Endothelial cell of umbilical vein (primary cell): ENCODE data around the gene MSH6. TPM values are rescaled to one million over a fixed set of nuclear protein-coding genes. Genes with fewer than 3 reads are reported as not detected.

Source experiments
- BruUV-seq: library from RNA; stranded (reverse); fragments of 400-500 nt; replicated peaks from 2 replicates; lab custom pipeline; 2021; lab: Mats Ljungman, UMichigan
- CTCF ChIA-PET: fragments of 300-600, 350-600 bp; sonication (Branson Sonifier 250); formaldehyde crosslinking; loops from one replicate; lab custom pipeline; 2021; ENCODE audit warnings: antibody characterized with exemption, inconsistent platforms; lab: Charles Lee
- POLR2A ChIA-PET: fragments of 300-600, 350-600 bp; sonication (Branson Sonifier 250); formaldehyde crosslinking; loops from one replicate; lab custom pipeline; 2021; ENCODE audit warnings: antibody characterized with exemption, inconsistent platforms; lab: Charles Lee
- DNase-seq: peaks from one replicate; pipeline ENCODE4 v3.0.0-alpha.2; 2011; ENCODE audit warnings: low read depth, low spot score
- FAIRE-seq: peaks from 2 replicates; lab custom pipeline; 2011; peaks lifted over from hg19 to GRCh38; lab: Jason Lieb, UNC
- H2AFZ ChIP-seq: 2 replicates; pipeline ENCODE4 v1.6.0; 2012; ENCODE audit warnings: low read depth, low read length, control low read depth, inconsistent platforms
- H3K27ac ChIP-seq: 2 replicates; pipeline ENCODE4 v1.5.1; 2011; ENCODE audit warnings: low read depth, mild to moderate bottlenecking, control low read depth, low read length, moderate library complexity; ENCODE audit not compliant: insufficient read depth
- H3K27me3 ChIP-seq, 2 experiments: 2 replicates each; pipeline versions ENCODE4 v1.6.0 to v1.6.1; 2011; ENCODE audit warnings: low read length in 2 of 2, mixed read lengths in 1 of 2; ENCODE audit not compliant: control insufficient read depth in 2 of 2, insufficient read depth in 2 of 2
- H3K36me3 ChIP-seq, 2 experiments: 2 replicates in 1 of 2; 3 replicates in 1 of 2; pipeline ENCODE4 v1.5.1; 2011; ENCODE audit warnings: low read length in 2 of 2, mild to moderate bottlenecking in 1 of 2, moderate library complexity in 1 of 2; ENCODE audit not compliant: control insufficient read depth in 2 of 2, insufficient read depth in 2 of 2; ENCODE audit errors: extremely low read depth in 1 of 2
- H3K4me1 ChIP-seq: 3 replicates; pipeline ENCODE4 v1.5.1; 2011; ENCODE audit warnings: mild to moderate bottlenecking, low read length; ENCODE audit not compliant: control insufficient read depth, insufficient read depth; ENCODE audit errors: extremely low read depth
- H3K4me2 ChIP-seq: 2 replicates; pipeline ENCODE4 v1.6.1; 2011; ENCODE audit warnings: low read length, control low read depth, mixed read lengths; ENCODE audit not compliant: insufficient read depth
- H3K4me3 ChIP-seq, 3 experiments: fragments of 200-600 bp in 1 of 3; sonication (generic), shearing (Covaris generic) in 1 of 3; replicated peaks in 1 of 3; 2 replicates each; pipeline ENCODE4 v1.5.1; 2011 to 2016; ENCODE audit warnings: control low read depth in 3 of 3, low read length in 3 of 3, mild to moderate bottlenecking in 2 of 3, inconsistent platforms in 1 of 3, low read depth in 1 of 3, moderate library complexity in 1 of 3; ENCODE audit not compliant: insufficient read depth in 1 of 3
- H3K79me2 ChIP-seq: 2 replicates; pipeline ENCODE4 v1.6.0; 2012; ENCODE audit warnings: low read length, inconsistent platforms; ENCODE audit not compliant: control insufficient read depth, insufficient read depth
- H3K9ac ChIP-seq: replicated peaks from 2 replicates; pipeline ENCODE3; 2011; ENCODE audit warnings: low read length, control low read depth; ENCODE audit not compliant: insufficient read depth; ENCODE audit errors: extremely low read depth
- H3K9me1 ChIP-seq: replicated peaks from 3 replicates; pipeline ENCODE4 v1.6.0; 2011; ENCODE audit warnings: mild to moderate bottlenecking, low read length; ENCODE audit not compliant: control insufficient read depth, insufficient read depth; ENCODE audit errors: extremely low read depth
- H3K9me3 ChIP-seq: replicated peaks from 2 replicates; pipeline ENCODE4 v1.5.1; 2012; ENCODE audit warnings: low read length, inconsistent platforms; ENCODE audit not compliant: control insufficient read depth, insufficient read depth
- H4K20me1 ChIP-seq: replicated peaks from 2 replicates; pipeline ENCODE3; 2011; ENCODE audit warnings: mild to moderate bottlenecking, low read length; ENCODE audit not compliant: control insufficient read depth, insufficient read depth; ENCODE audit errors: extremely low read depth
- CTCF ChIP-seq, 2 donors: IDR thresholded peaks; 1 replicate in 1 of 2; 2 replicates in 1 of 2; pipeline ENCODE4 v1.5.1; 2011; ENCODE audit warnings: low read length in 2 of 2, mild to moderate bottlenecking in 2 of 2, moderate library complexity in 2 of 2, control low read depth in 1 of 2, inconsistent platforms in 1 of 2, low read depth in 1 of 2; ENCODE audit not compliant: insufficient read depth in 1 of 2; ENCODE audit errors: extremely low read depth in 1 of 2
- EZH2 ChIP-seq: IDR thresholded peaks from 2 replicates; pipeline ENCODE4 v1.6.1; 2012; ENCODE audit warnings: borderline replicate concordance, low read depth, mild to moderate bottlenecking, moderate library complexity, low read length, inconsistent platforms; ENCODE audit not compliant: severe bottlenecking
- FOS ChIP-seq: IDR thresholded peaks from 2 replicates; pipeline ENCODE4 v1.6.1; 2011; ENCODE audit warnings: mild to moderate bottlenecking, low read length, moderate library complexity, borderline replicate concordance; ENCODE audit not compliant: insufficient read depth
- MAX ChIP-seq: IDR thresholded peaks from 2 replicates; pipeline ENCODE4 v1.6.1; 2011; ENCODE audit not compliant: insufficient read depth, insufficient read length
- POLR2AphosphoS5 ChIP-seq: IDR thresholded peaks from 2 replicates; pipeline ENCODE4 v1.6.1; 2012; ENCODE audit warnings: low read depth, mild to moderate bottlenecking, control low read depth, low read length, moderate library complexity; ENCODE audit not compliant: insufficient read depth
- dilution Hi-C: fragments of 300-500 bp; cut with MboI; formaldehyde crosslinking; loops from one replicate; pipeline ENCODE4 v1.15.0; 2019; ENCODE audit warnings: low sequenced_read_pairs; ENCODE audit not compliant: extremely low pct_ligation_motif_present
- intact Hi-C: fragments of 100-400 bp; cut with micrococcal nuclease; formaldehyde crosslinking; loops from one replicate; pipeline ENCODE4 v1.10.0; 2022
- polyA plus RNA-seq, 4 experiments: library from polyadenylated mRNA; depleted of rRNA in 3 of 4; stranded (reverse) in 3 of 4; unstranded in 1 of 4; fragments of >200 nt; gene quantifications; 2 replicates each; pipeline versions ENCODE4 v1.2.1 to v1.2.3, GENCODE V29; 2011 to 2012; ENCODE audit warnings: missing spikeins in 1 of 4
- total RNA-seq: library from RNA; stranded (reverse); gene quantifications from 2 replicates; pipeline ENCODE4 v1.2.3, GENCODE V29; 2021

MSH6 gene
- total and polyA plus RNA-seq, 2 donors (not counting 3 experiments of a cell fraction or from before 2014, with no cell fraction given), result 11.9 to 74.0 TPM

GRCh38 chr2:47767880-47768609, 14.9 kb upstream of the MSH6 start:
- H3K36me3 ChIP-seq, result no peaks in the 10 kb centered on the region
- no peak overlapping the region for H3K4me3 ChIP-seq
- H3K9me1 ChIP-seq, result no peaks in the 10 kb centered on the region
- no peak overlapping the region for H3K27ac ChIP-seq
- H3K79me2 ChIP-seq, result no peaks in the 10 kb centered on the region
- ChIA-PET POLR2A (interaction anchor here (0.7 kb wide), 1 partner anchor 166 kb away, joined by 3 read pairs; no protein-coding TSS in a partner anchor), CTCF (interaction anchor here (0.6 to 6.9 kb wide), 61 partner anchors 9 to 445 kb away, joined by 3 to 331 read pairs (median 5); partner anchors contain the start of genes MSH2 and MSH6)
- no peaks in the 10 kb centered on the region for H4K20me1 ChIP-seq
- intact Hi-C loops (loop anchor here (1.0 to 5.0 kb wide), 6 partner anchors 114 to 433 kb away; no protein-coding TSS in a partner anchor), dilution Hi-C loops (no loop called here)
- no TSS peak for BruUV-seq
- H3K9me3 ChIP-seq, result no peaks in the 10 kb centered on the region
- H3K4me2 ChIP-seq, result no peak overlapping the region
- DNase-seq (peak; percentile 63), FAIRE-seq (peak; percentile 21)
- no peaks in the 10 kb centered on the region for H3K4me1 ChIP-seq
- H3K9ac ChIP-seq, result no peak overlapping the region
- H2AFZ ChIP-seq, result no peak overlapping the region
- no peaks in the 10 kb centered on the region for H3K27me3 ChIP-seq
- TF ChIP-seq EZH2 (no peak), CTCF (IDR thresholded peaks at IDR 0.05; ENCODE audit: extremely low read depth in 1 of 2, insufficient read depth in 1 of 2, low read depth in 1 of 2, low read length in 2 of 2) (peak; percentile 95 to 99)

- Histone ChIP-seq H3K9me3 (no peaks in the 10 kb centered on the region), H3K4me1 (no peaks in the 10 kb centered on the region), H4K20me1 (no peaks in the 10 kb centered on the region), H3K9me1 (no peaks in the 10 kb centered on the region), H2AFZ (no peak overlapping the region), H3K27ac (no peak overlapping the region), H3K27me3 (no peaks in the 10 kb centered on the region), H3K79me2 (no peaks in the 10 kb centered on the region), H3K9ac (no peak overlapping the region), H3K4me2 (no peak overlapping the region), H3K4me3 (no peak overlapping the region), H3K36me3 (no peaks in the 10 kb centered on the region)
- intact Hi-C loops, result loop anchor here (5.0 kb wide), 2 partner anchors 247 to 382 kb away; no protein-coding TSS in a partner anchor
- dilution Hi-C loops, result no loop called here
- DNase-seq, result no peak
- no peak for FAIRE-seq
- TF ChIP-seq EZH2 (no peak), POLR2AphosphoS5 (no peak), CTCF (IDR thresholded peaks at IDR 0.05; ENCODE audit: extremely low read depth in 1 of 2, insufficient read depth in 1 of 2, low read depth in 1 of 2, low read length in 2 of 2) (no peak), MAX (no peak), FOS (no peak)
- POLR2A ChIA-PET, result no interaction called here
- CTCF ChIA-PET, result interaction anchor here (1.3 to 6.9 kb wide), 3 partner anchors 331 to 434 kb away, joined by 7 to 331 read pairs (median 138); no protein-coding TSS in a partner anchor
- no TSS peak for BruUV-seq
Observed at GRCh38 chr2:47769318-47769717, 13.6 kb upstream of the MSH6 start.
